HTR-8/SVneo (cell line): ENCODE data around the gene MROH2A.

Experiments used
- DNase-seq: peaks from one replicate; pipeline ENCODE4 v3.0.0; 2011; ENCODE audit warnings: low spot score, mixed read lengths; ENCODE audit not compliant: insufficient read length
- FAIRE-seq: peaks from 2 replicates; lab custom pipeline; 2011; peaks lifted over from hg19 to GRCh38; lab: Jason Lieb, UNC

Gene MROH2A

DNA sequence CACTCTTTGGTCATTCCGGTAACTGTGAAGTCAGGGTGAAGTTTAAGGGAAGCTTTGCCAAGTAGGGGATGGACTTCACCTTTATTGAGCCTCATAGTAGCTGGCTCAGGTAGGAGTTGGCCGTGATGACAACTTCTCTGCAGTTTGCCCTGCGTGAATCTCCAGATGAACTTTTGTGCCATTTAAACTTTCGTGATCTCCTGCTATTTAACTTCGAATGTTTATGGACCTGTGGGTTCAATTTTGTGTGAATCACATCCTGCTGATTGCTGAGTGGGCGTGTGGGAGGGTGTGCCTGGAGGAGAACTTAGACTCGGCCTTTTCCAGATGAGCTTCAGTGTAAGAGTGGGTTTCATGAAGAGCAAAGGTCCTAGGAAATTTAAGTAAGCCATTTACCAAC lies 13.9 kb upstream of the MROH2A start:
- DNase-seq, result no peak
- no peak for FAIRE-seq

DNA sequence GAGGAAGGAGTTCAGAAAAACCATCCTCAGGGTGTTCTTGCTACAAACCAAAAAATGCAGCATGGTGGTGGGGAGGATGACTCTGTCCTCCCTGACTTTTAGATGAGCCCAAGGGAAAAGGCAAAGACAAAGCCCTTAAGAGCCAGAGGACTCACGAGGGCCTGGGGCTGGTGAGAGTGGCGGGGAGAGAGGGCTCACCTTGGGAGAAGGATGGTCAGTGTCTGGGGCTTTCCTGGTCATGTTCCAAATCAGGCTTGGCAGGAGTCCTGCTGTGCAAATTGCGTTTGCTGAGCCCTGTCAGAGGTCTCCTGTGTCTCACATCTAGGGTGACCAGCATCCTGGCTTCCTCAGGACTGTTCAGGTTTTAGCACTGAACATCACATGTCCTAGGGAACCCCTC lies 13.4 kb upstream of the MROH2A start:
- no peak for DNase-seq
- no peak for FAIRE-seq

DNA sequence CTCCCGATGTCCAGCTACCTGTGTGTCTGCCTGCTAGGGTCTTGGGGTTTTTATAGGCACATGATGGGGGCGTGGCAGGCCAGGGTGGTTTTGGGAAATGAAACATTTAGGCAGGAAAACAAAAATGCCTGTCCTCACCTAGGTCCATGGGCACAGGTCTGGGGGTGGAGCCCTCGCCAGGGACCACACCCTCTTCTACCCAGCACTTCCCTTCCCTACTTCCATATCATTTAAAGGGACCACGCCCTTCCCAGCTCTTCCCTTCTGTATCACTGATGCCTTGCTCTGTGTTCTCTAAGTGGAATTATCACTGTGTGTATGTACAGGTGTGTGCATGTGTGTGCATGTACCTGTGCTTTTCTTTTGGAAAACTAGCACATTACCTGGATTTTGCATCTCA lies 11.7 kb upstream of the MROH2A start:
- no peak for FAIRE-seq

DNA sequence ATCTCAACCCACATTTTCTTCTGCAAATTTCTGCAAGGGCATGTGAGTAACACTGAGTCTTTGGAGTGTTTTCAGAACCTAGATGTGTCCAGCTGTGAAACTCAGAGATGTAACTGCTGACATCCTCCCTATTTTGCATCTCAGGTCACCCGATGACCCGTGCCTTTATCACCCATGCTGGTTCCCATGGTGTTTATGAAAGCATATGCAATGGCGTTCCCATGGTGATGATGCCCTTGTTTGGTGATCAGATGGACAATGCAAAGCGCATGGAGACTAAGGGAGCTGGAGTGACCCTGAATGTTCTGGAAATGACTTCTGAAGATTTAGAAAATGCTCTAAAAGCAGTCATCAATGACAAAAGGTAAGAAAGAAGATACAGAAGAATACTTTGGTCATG lies 10.1 kb upstream of the MROH2A start:
- DNase-seq (no peak), FAIRE-seq (no peak)

More for the DNA sequence above, 11.7 kb upstream of the MROH2A start:
- DNase-seq, result no peak

GRCh38 chr2:233769260-233769659 lies 8.9 kb upstream of the MROH2A start:
- DNase-seq (no peak), FAIRE-seq (no peak)

DNA sequence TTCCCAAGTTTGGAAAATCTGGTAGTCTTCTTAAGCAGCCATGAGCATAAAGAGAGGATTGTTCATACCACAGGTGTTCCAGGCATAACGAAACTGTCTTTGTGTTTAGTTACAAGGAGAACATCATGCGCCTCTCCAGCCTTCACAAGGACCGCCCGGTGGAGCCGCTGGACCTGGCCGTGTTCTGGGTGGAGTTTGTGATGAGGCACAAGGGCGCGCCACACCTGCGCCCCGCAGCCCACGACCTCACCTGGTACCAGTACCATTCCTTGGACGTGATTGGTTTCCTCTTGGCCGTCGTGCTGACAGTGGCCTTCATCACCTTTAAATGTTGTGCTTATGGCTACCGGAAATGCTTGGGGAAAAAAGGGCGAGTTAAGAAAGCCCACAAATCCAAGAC lies 6.0 kb upstream of the MROH2A start:
- DNase-seq (no peak), FAIRE-seq (no peak)

GRCh38 chr2:233772583-233772982 lies 5.5 kb upstream of the MROH2A start:
- no peak for FAIRE-seq
- DNase-seq, result no peak

GRCh38 chr2:233773854-233774253 lies 4.3 kb upstream of the MROH2A start:
- FAIRE-seq (no peak), DNase-seq (no peak)

DNA sequence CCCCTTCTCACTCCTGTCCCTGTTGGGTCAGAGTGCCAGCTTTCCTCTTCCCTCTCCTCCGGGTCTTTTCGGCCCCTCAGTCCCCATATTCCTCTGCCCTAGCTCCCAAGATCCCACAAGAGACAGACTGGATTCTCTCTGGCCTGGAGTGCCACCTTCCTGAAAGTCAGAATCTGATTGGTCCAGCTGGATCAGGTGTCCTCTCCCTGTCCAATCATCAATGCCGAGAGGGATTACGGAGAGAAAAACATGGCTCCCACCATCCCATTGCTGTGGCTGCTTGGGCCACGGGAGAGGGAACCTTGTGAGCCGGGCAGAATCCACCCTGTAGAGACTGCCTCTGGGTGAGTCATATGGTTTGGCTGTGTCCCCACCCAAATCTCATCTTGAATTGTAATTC lies 2.7 kb upstream of the MROH2A start:
- FAIRE-seq, result no peak

DNA sequence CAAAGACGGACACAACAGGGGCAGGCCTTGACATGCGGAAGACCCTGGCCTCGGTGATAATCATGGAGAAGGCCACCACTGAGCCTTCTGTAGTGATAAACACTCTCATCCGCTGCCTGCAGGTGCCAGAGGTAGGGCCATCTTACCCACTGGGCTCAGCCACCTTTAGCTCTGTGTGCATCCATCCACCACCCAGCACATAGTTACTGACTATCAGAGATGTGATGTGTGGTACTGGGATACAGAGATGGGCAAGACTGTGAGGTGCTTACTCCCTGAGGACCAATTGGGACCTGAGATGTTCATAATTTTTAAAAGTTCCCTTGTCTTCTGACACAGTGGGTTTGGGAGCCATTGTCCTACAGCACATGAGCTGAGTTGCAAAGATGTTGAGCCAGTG lies 1.6 kb downstream of the MROH2A start:
- DNase-seq (no peak), FAIRE-seq (no peak)

More for the DNA sequence above, 2.7 kb upstream of the MROH2A start:
- DNase-seq, result no peak

DNA sequence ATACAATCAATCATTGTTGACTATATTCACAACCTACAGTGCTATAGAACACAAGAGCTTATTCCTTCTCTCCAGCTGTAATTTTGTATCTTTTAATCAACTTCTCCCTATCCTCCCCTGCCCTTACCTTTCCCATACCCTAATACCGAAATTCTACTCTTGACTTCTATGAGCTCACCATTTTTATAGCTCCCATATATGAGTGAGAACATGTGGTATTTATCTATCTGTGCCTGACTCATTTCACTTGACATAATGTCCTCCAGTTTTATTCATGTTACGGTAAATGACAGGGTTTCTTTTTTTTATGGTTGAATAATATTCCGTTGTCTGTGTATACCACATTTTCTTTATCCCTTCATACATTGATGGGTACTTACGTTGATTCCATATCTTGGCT lies 2.6 kb downstream of the MROH2A start:
- DNase-seq (no peak), FAIRE-seq (no peak)

GRCh38 chr2:233789554-233789953 lies 11.4 kb downstream of the MROH2A start:
- FAIRE-seq, result no peak
- no peak for DNase-seq

GRCh38 chr2:233791151-233791882 lies 13.2 kb downstream of the MROH2A start:
- FAIRE-seq (no peak), DNase-seq (no peak)

GRCh38 chr2:233791883-233792329 lies 13.8 kb downstream of the MROH2A start:
- FAIRE-seq (no peak), DNase-seq (no peak)

GRCh38 chr2:233792720-233793119 lies 14.6 kb downstream of the MROH2A start:
- no peak for FAIRE-seq
- DNase-seq, result no peak

DNA sequence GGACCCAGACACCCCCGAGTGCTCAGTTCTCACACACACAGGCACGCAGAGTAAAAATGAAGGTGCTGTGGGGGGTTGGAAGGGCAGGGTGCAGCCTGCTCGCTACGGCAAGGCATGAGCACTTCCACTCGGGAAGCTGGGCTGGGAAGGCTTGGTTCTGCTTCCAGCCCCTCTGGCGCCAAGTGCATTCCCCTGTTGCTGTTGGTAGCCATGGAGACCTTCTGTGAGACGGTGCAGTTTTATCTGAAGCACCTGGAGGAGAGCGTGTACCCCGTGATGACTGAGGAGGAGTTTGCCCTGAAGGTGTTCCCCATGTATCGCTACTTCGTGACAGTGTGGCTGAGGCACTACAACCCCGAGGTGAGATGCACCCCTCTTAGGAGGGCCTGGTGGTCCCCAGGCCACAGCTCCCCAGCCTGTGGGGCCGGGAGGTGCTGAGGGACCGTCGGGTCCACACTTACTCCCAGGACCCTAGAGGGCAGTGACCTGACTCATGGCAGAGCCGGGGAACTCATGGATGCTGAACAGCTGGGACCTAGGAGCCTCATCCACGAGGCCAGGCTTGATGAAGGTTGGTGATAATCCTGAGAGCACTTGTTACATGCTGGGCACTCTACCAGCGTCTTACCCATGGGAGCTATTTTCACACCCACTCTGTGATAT lies 15.5 kb downstream of the MROH2A start:
- DNase-seq (no peak), FAIRE-seq (no peak)

DNA sequence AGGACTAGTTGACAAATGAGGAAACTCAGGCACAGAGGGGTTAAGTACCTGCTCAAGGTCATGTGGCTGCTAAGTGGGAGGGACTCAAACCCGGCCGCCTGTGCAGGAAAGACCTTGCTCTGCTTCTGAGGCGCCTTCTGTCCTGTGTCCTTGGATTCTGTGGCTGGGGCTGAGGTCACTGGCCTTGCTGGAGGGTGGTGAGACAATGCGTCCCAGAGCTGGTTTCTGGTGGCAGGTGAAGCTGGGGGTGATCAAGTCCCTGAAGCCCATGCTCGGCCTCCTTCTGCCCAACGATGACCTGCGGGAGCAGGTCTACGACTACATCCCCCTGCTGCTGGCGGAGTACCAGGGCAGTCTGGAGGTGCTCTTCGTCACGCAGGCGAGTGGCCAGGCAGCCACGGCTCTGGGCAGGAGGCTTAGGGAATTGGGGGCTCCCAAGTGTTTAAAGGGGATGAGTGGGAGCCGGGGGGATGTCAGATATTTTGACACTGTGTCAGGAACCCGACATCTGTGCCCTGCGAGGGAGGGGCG lies 16.1 kb downstream of the MROH2A start:
- FAIRE-seq (no peak), DNase-seq (no peak)

DNA sequence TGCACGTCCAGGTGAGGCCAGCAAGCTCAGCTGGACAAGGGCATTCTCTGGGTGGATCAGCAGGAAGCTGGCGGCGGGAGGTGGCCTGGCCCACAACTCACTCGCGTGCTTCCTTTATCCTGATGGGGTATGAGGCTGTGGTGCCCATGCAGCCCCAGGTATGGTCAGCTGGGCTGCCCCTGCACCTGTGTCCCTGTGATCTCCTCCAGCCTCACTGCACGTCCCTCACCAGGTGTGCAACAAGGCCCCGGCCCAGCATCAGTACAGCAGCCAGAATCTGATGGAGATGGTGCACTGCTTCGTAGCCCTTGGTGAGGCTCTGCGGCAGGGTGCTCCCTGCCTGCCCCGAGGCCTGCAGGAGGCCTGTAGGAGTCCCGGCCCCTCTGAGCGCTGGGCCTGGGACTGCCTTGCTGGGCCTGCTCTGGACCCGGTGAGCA lies 17.6 kb downstream of the MROH2A start:
- DNase-seq (no peak), FAIRE-seq (no peak)

DNA sequence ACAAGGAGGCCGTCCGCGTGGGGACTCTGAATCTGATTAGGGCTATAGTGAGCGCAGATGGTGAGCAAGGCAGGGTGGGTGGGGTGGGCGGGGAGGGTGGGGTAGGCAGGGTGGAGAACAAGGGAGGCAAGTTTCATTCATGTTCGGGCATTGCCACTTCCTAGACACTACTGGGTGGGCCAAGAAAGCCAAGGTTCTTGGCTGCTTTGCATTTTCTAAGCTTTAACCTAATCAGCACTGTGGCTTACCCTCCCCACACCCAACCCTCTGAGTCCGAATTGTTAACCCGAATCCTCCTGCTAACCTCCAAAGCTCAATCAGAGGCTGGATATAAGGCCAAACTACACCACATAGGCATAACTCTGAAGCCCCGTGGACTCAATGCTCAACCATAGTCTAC lies 18.1 kb downstream of the MROH2A start:
- FAIRE-seq (no peak), DNase-seq (no peak)

DNA sequence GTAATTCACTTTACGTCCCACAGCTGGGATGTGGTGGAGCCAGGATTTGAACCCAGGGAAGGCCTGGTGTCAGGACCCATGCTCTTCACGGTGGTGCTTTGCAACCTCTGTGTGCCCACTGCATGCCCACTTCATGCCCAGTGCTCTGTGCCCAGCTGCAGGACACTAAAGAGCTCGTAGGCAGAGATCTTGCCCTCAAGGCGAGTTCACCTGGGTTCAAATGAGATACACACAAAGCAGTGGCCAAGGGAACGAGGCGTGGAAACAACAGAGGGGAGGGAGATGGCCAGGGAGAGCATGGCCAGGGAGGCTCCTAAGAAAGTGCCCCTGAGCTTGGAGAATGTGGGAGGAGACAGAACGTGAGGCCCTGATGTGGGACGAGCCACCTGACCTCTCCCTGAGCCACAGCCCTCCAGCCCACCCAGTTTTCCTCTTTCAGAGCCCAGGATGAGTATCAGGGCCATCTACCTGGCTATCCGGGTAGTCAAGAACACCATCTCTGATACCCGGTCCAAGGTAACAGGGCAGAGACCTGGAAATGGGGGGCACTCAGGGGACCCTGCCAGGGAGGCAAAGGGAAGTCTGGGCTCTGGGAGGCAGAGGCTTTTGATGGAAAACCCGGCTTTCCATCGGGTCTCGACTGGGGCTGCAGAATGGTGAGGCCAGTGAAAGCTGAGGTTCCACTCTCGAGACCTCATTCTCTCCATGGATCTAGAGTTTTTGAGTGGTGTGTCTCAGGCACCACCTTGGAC lies 20.4 kb downstream of the MROH2A start:
- no peak for DNase-seq
- no peak for FAIRE-seq
